Measurements from ENCODE around the gene TMEM115.

The TMEM115 gene

GRCh38 chr3:50395070-50395860 lies 35.9 kb upstream of the TMEM115 start:
- H3K4me3 ChIP-seq (ENCODE audit: low read depth, low read length) = no peak overlapping the region
- TF ChIP-seq CTCF (IDR thresholded peaks at IDR 0.05; ENCODE audit: insufficient read depth, low read length, missing control alignments) = no peak
- ChIA-PET POLR2A (no interaction called here), CTCF (interaction anchor here (1.4 kb wide), 1 partner anchor 10 kb away, joined by 4 read pairs; no protein-coding TSS in a partner anchor)
- DNase-seq (ENCODE audit: low read depth, low spot score) = no peak

GRCh38 chr3:50393061-50393460 lies 33.7 kb upstream of the TMEM115 start:
- ChIA-PET CTCF (no interaction called here), POLR2A (no interaction called here)

GRCh38 chr3:50392101-50392715 lies 32.9 kb upstream of the TMEM115 start:
- no peak for TF ChIP-seq CTCF (IDR thresholded peaks at IDR 0.05; ENCODE audit: insufficient read depth, low read length, missing control alignments)
- no peak for DNase-seq (ENCODE audit: low read depth, low spot score)
- POLR2A ChIA-PET = no interaction called here

More at GRCh38 chr3:50393061-50393460, 33.7 kb upstream of the TMEM115 start:
- H3K4me3 ChIP-seq (ENCODE audit: low read depth, low read length) = no peak overlapping the region
- no peak for DNase-seq (ENCODE audit: low read depth, low spot score)
- no peak for TF ChIP-seq CTCF (IDR thresholded peaks at IDR 0.05; ENCODE audit: insufficient read depth, low read length, missing control alignments)

GRCh38 chr3:50390508-50391224 lies 31.3 kb upstream of the TMEM115 start:
- TF ChIP-seq CTCF (IDR thresholded peaks at IDR 0.05; ENCODE audit: insufficient read depth, low read length, missing control alignments) = no peak
- ChIA-PET POLR2A (no interaction called here), CTCF (interaction anchor here (1.0 to 1.1 kb wide), 2 partner anchors 152 to 225 kb away, joined by 3 to 4 read pairs; no protein-coding TSS in a partner anchor)
- H3K4me3 ChIP-seq (ENCODE audit: low read depth, low read length) = no peak overlapping the region
- DNase-seq (ENCODE audit: low read depth, low spot score) = no peak

More at GRCh38 chr3:50392101-50392715, 32.9 kb upstream of the TMEM115 start:
- H3K4me3 ChIP-seq (ENCODE audit: low read depth, low read length) = no peak overlapping the region
- CTCF ChIA-PET = no interaction called here

- ChIA-PET POLR2A (no interaction called here), CTCF (no interaction called here)
- H3K4me3 ChIP-seq (ENCODE audit: low read depth, low read length) = no peak overlapping the region
- no peak for TF ChIP-seq CTCF (IDR thresholded peaks at IDR 0.05; ENCODE audit: insufficient read depth, low read length, missing control alignments)
- no peak for DNase-seq (ENCODE audit: low read depth, low spot score)
Measured at GRCh38 chr3:50389414-50389767, 30.1 kb upstream of the TMEM115 start.

Data from AG04449 (cell line).